A549 (cell line): ENCODE data around the gene CMIP.

ENCODE experiments used
- CBX8 ChIP-seq: fragments of 200-600 bp; sonication (generic); IDR thresholded peaks from 2 replicates; pipeline ENCODE4 v1.6.1; 2016
- EP300 ChIP-seq, 2 experiments: fragments of >200 bp; sonication (Bioruptor Twin); formaldehyde crosslinking; IDR thresholded peaks; 2 replicates in 1 of 2; 3 replicates in 1 of 2; pipeline ENCODE4 v1.6.1; 2016 to 2017
- ESRRA ChIP-seq: fragments of 150-350 bp; IDR thresholded peaks from 2 replicates; pipeline ENCODE4 v1.6.1; 2014; ENCODE audit warnings: mild to moderate bottlenecking, low read length, borderline replicate concordance
- KDM5A ChIP-seq: fragments of 200-600 bp; sonication (generic); IDR thresholded peaks from 2 replicates; pipeline ENCODE4 v1.6.1; 2016; ENCODE audit warnings: antibody characterized with exemption, mild to moderate bottlenecking
- NR3C1 ChIP-seq: fragments of >200 bp; sonication (Bioruptor Twin); formaldehyde crosslinking; IDR thresholded peaks from 3 replicates; pipeline ENCODE4 v1.6.1; 2017
- POLR2A ChIP-seq: IDR thresholded peaks from 2 replicates; pipeline ENCODE4 v1.6.1; 2012; ENCODE audit warnings: mild to moderate bottlenecking, low read length
- RCOR1 ChIP-seq: fragments of 150-350 bp; IDR thresholded peaks from 2 replicates; pipeline ENCODE4 v1.6.1; 2014; ENCODE audit warnings: antibody characterized with exemption, low read length, low read depth
- RFX5 ChIP-seq: fragments of 450-650 bp; IDR thresholded peaks from 2 replicates; pipeline ENCODE4 v1.7.1; 2014; ENCODE audit warnings: antibody characterized with exemption, mild to moderate bottlenecking, moderate library complexity
- TF ChIP-seq, protein P1 (sequence below): fragments of >200 bp; sonication (Bioruptor Twin); formaldehyde crosslinking; IDR thresholded peaks from 3 replicates; pipeline ENCODE4 v1.5.1; 2016
- TF ChIP-seq, protein P2 (sequence below): fragments of 200-600 bp; sonication (generic); IDR thresholded peaks from 2 replicates; pipeline ENCODE4 v1.6.1; 2016; ENCODE audit warnings: antibody characterized with exemption, mild to moderate bottlenecking, moderate library complexity
- TF ChIP-seq, protein P3 (sequence below): IDR thresholded peaks from 2 replicates; pipeline ENCODE4 v1.6.1; 2012

DNA sequence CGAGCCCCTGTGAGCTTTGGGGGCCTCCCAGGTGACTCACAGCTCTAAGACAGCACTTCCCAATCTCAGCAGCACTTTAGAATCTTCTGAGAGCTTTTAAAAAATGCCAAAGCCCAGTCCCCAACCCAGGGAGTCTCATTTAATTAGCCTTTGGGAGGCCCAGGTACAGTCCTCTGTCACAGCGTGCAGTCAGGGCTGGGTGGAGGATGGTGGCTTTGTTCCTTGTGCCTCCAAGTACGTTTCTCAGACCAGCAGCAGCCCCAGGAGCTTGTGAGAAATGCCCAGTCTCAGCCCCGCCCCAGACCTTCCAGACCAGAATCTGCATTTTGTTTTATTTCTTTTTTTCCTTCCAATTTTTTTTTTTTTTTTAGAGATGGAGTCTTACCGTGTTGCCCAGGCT is 27.4 kb upstream of the CMIP start:
- TF ChIP-seq, protein P1, sequence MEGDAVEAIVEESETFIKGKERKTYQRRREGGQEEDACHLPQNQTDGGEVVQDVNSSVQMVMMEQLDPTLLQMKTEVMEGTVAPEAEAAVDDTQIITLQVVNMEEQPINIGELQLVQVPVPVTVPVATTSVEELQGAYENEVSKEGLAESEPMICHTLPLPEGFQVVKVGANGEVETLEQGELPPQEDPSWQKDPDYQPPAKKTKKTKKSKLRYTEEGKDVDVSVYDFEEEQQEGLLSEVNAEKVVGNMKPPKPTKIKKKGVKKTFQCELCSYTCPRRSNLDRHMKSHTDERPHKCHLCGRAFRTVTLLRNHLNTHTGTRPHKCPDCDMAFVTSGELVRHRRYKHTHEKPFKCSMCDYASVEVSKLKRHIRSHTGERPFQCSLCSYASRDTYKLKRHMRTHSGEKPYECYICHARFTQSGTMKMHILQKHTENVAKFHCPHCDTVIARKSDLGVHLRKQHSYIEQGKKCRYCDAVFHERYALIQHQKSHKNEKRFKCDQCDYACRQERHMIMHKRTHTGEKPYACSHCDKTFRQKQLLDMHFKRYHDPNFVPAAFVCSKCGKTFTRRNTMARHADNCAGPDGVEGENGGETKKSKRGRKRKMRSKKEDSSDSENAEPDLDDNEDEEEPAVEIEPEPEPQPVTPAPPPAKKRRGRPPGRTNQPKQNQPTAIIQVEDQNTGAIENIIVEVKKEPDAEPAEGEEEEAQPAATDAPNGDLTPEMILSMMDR: no peak
- TF ChIP-seq, protein P2, sequence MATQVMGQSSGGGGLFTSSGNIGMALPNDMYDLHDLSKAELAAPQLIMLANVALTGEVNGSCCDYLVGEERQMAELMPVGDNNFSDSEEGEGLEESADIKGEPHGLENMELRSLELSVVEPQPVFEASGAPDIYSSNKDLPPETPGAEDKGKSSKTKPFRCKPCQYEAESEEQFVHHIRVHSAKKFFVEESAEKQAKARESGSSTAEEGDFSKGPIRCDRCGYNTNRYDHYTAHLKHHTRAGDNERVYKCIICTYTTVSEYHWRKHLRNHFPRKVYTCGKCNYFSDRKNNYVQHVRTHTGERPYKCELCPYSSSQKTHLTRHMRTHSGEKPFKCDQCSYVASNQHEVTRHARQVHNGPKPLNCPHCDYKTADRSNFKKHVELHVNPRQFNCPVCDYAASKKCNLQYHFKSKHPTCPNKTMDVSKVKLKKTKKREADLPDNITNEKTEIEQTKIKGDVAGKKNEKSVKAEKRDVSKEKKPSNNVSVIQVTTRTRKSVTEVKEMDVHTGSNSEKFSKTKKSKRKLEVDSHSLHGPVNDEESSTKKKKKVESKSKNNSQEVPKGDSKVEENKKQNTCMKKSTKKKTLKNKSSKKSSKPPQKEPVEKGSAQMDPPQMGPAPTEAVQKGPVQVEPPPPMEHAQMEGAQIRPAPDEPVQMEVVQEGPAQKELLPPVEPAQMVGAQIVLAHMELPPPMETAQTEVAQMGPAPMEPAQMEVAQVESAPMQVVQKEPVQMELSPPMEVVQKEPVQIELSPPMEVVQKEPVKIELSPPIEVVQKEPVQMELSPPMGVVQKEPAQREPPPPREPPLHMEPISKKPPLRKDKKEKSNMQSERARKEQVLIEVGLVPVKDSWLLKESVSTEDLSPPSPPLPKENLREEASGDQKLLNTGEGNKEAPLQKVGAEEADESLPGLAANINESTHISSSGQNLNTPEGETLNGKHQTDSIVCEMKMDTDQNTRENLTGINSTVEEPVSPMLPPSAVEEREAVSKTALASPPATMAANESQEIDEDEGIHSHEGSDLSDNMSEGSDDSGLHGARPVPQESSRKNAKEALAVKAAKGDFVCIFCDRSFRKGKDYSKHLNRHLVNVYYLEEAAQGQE: no peak
- TF ChIP-seq POLR2A: no peak
- no peak for TF ChIP-seq EP300 (IDR thresholded peaks at IDR 0.05)
- TF ChIP-seq CBX8: no peak
- TF ChIP-seq NR3C1: no peak
- TF ChIP-seq, protein P3, sequence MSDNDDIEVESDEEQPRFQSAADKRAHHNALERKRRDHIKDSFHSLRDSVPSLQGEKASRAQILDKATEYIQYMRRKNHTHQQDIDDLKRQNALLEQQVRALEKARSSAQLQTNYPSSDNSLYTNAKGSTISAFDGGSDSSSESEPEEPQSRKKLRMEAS: no peak
- TF ChIP-seq RCOR1: no peak
- TF ChIP-seq ESRRA: no peak
- no peak for TF ChIP-seq RFX5
- TF ChIP-seq KDM5A: no peak
